Mesenchymal stem cell (in vitro differentiated cells and primary cell): ENCODE results near the gene SEPTIN10.

Source experiments
- DNase-seq: peaks from one replicate; pipeline ENCODE4 v3.0.0-alpha.2; 2013
- H2AFZ ChIP-seq: one replicate; pipeline ENCODE4 v1.6.1; 2013; ENCODE audit warnings: low read depth, mild to moderate bottlenecking, control low read depth, inconsistent platforms, low read length, moderate library complexity
- H2AK5ac ChIP-seq: 2 replicates; pipeline ENCODE4 v1.6.1; 2013; ENCODE audit warnings: low read length, moderate library complexity, mild to moderate bottlenecking, inconsistent platforms; ENCODE audit not compliant: severe bottlenecking
- H2BK120ac ChIP-seq: one replicate; pipeline ENCODE4 v1.6.1; 2013; ENCODE audit warnings: low read depth, mild to moderate bottlenecking, inconsistent platforms, low read length, moderate library complexity
- H2BK12ac ChIP-seq, 2 experiments: one replicate each; pipeline ENCODE4 v1.6.1; 2013; ENCODE audit warnings: inconsistent platforms in 2 of 2, low read length in 2 of 2, mild to moderate bottlenecking in 2 of 2, moderate library complexity in 2 of 2, control low read depth in 1 of 2
- H2BK15ac ChIP-seq: one replicate; pipeline ENCODE4 v1.6.1; 2013; ENCODE audit warnings: mild to moderate bottlenecking, low read depth, inconsistent platforms; ENCODE audit not compliant: poor library complexity, severe bottlenecking
- H2BK5ac ChIP-seq: 2 replicates; pipeline ENCODE4 v1.6.1; 2013; ENCODE audit warnings: low read depth, mild to moderate bottlenecking, low read length, control low read depth, inconsistent platforms; ENCODE audit not compliant: poor library complexity, severe bottlenecking
- H3K14ac ChIP-seq, 2 experiments: one replicate each; pipeline ENCODE4 v1.6.1; 2013; ENCODE audit warnings: inconsistent platforms in 2 of 2, low read length in 2 of 2, control low read depth in 1 of 2, mild to moderate bottlenecking in 1 of 2, moderate library complexity in 1 of 2
- H3K18ac ChIP-seq, 2 experiments: one replicate each; pipeline ENCODE4 v1.6.1; 2013; ENCODE audit warnings: inconsistent platforms in 2 of 2, low read length in 2 of 2, control low read depth in 1 of 2, low read depth in 1 of 2, mild to moderate bottlenecking in 1 of 2
- H3K23ac ChIP-seq, 2 experiments: one replicate each; pipeline ENCODE4 v1.6.1; 2013; ENCODE audit warnings: inconsistent platforms in 2 of 2, low read length in 2 of 2, mild to moderate bottlenecking in 2 of 2, moderate library complexity in 2 of 2, control low read depth in 1 of 2
- H3K27ac ChIP-seq: 2 replicates; pipeline ENCODE4 v1.5.1; 2013; ENCODE audit warnings: mild to moderate bottlenecking, moderate library complexity, low read length, control low read depth, inconsistent platforms; ENCODE audit not compliant: poor library complexity, severe bottlenecking
- H3K27me3 ChIP-seq, 2 experiments: 2 replicates each; pipeline versions ENCODE4 v1.6.1 to v1.7.0; 2013; ENCODE audit warnings: low read length in 2 of 2, mild to moderate bottlenecking in 2 of 2, moderate library complexity in 2 of 2, control low read depth in 1 of 2, inconsistent platforms in 1 of 2; ENCODE audit not compliant: control insufficient read depth in 1 of 2, insufficient read depth in 1 of 2
- H3K36me3 ChIP-seq, 2 experiments: 2 replicates each; pipeline versions ENCODE4 v1.6.1 to v1.7.0; 2013; ENCODE audit warnings: low read length in 2 of 2, control low read depth in 1 of 2, inconsistent platforms in 1 of 2, low read depth in 1 of 2, mild to moderate bottlenecking in 1 of 2; ENCODE audit not compliant: insufficient read depth in 2 of 2, control insufficient read depth in 1 of 2
- H3K4ac ChIP-seq, 2 experiments: one replicate each; pipeline ENCODE4 v1.6.1; 2013; ENCODE audit warnings: inconsistent platforms in 2 of 2, low read length in 2 of 2, mild to moderate bottlenecking in 2 of 2, moderate library complexity in 2 of 2, control low read depth in 1 of 2, low read depth in 1 of 2
- H3K4me1 ChIP-seq: 2 replicates; pipeline ENCODE4 v1.6.1; 2013; ENCODE audit warnings: low read depth, low read length, control low read depth; ENCODE audit not compliant: control insufficient read depth, insufficient read depth
- H3K4me2 ChIP-seq: 2 replicates; pipeline ENCODE4 v1.6.1; 2013; ENCODE audit warnings: low read length, mild to moderate bottlenecking, inconsistent platforms; ENCODE audit not compliant: poor library complexity, severe bottlenecking
- H3K4me3 ChIP-seq, 2 experiments: 2 replicates each; pipeline versions ENCODE4 v1.5.1 to v1.7.0; 2013; ENCODE audit warnings: low read length in 2 of 2, mild to moderate bottlenecking in 2 of 2, control low read depth in 1 of 2, low read depth in 1 of 2; ENCODE audit not compliant: insufficient read depth in 1 of 2
- H3K79me1 ChIP-seq: replicated peaks from 2 replicates; pipeline ENCODE4 v1.6.1; 2013; ENCODE audit warnings: mild to moderate bottlenecking, control low read depth, low read length, inconsistent platforms; ENCODE audit not compliant: poor library complexity, severe bottlenecking
- H3K9ac ChIP-seq: 2 replicates; pipeline ENCODE4 v1.7.0; 2013; ENCODE audit warnings: mild to moderate bottlenecking, low read length, moderate library complexity
- H3K9me3 ChIP-seq: 2 replicates; pipeline ENCODE4 v1.7.0; 2013; ENCODE audit warnings: mild to moderate bottlenecking, low read length; ENCODE audit not compliant: control insufficient read depth
- H4K8ac ChIP-seq: one replicate; pipeline ENCODE4 v1.6.1; 2013; ENCODE audit warnings: inconsistent platforms, mild to moderate bottlenecking, low read length, moderate library complexity
- H4K91ac ChIP-seq: one replicate; pipeline ENCODE4 v1.6.1; 2013; ENCODE audit warnings: mild to moderate bottlenecking, low read length, inconsistent platforms
- WGBS: methylation state at CpG from one replicate; pipeline ENCODE4 v1.1.7; 2013; ENCODE audit warnings: mixed read lengths; 5-methylcytosine and 5-hydroxymethylcytosine counted together

SEPTIN10 gene

DNA sequence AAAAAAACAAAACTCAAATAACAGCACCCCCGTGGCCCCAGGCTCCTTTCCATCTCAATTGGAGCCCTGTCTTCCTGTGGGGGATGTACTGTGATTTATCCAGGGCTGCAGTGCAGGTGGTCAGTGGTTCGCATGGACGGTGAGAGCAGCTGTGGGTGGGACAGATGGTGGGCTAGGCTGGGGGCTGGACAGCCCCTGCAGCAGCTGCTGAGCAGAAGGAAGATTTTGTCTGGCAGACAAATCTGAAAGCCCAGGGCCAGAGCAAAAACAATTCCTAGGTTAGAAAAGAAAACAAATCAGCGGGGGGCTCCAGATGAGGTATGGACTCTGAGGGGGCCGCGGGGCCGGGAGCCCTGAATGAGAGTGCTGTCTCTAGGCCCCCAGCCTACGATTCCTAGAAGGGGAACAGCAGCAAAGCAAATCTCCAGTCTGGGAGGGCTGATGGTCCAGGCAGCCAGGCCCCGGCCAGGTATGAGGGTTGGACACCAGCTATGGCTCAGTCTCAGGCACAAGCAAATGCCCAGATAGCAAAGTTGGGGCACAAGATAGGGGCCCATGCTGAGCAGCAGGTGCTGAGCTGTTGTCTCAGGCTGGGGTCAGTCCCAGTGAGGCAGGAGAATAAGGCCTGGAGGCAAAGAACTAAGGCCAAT is 45.8 kb upstream of the SEPTIN10 start:
- DNase-seq = no peak
- Histone ChIP-seq H3K27me3 (peaks cover 0 to 15% of the 10 kb centered on the region in 2 experiments), H3K79me1 (no peaks in the 10 kb centered on the region), H3K4me2 (no peak overlapping the region), H2AK5ac (no peak overlapping the region), H3K4ac (no peak overlapping the region), H3K18ac (no peak overlapping the region), H2AFZ (no peak overlapping the region), H3K14ac (no peak overlapping the region), H3K9me3 (no peaks in the 10 kb centered on the region), H3K27ac (no peak overlapping the region), H3K4me1 (peaks cover 2% of the 10 kb centered on the region), H3K4me3 (no peak overlapping the region), H2BK5ac (no peak overlapping the region), H3K36me3 (no peaks in the 10 kb centered on the region), H2BK15ac (no peak overlapping the region), H3K9ac (no peak overlapping the region), H2BK120ac (no peak overlapping the region), H2BK12ac (no peak overlapping the region), H4K8ac (no peak overlapping the region), H4K91ac (no peak overlapping the region), H3K23ac (no peak overlapping the region)
- 73% methylated on average over 9 of the region's 9 CpGs for WGBS

DNA sequence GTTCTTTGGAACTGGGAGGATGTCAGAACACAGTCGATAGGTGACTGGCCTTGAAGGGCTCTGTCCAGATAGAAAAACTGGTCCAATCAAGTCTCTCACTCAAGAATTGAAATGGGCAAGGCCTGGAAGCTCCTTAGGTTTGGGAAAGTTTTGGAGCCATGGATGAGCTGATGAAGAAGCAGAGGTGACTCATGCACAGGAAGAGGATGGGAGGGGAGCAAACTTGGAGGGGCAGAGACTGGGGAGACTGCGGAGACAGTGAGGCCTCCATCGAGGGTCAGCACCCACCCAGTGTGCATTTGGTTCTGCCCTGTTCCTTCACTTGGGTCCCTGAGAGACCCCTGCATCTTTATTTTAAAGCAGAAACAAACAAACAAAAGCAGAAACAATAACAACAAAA is 41.5 kb upstream of the SEPTIN10 start:
- Histone ChIP-seq H2BK120ac (no peak overlapping the region), H3K36me3 (no peaks in the 10 kb centered on the region), H4K8ac (no peak overlapping the region), H2AFZ (no peak overlapping the region), H3K4me3 (no peak overlapping the region), H4K91ac (no peak overlapping the region), H3K27me3 (no peaks in the 10 kb centered on the region), H3K4ac (no peak overlapping the region), H3K9ac (no peak overlapping the region), H3K27ac (no peak overlapping the region), H2BK12ac (no peak overlapping the region), H3K79me1 (no peaks in the 10 kb centered on the region), H2BK5ac (no peak overlapping the region), H3K4me2 (no peak overlapping the region), H3K4me1 (peaks cover 5% of the 10 kb centered on the region), H2AK5ac (no peak overlapping the region), H2BK15ac (no peak overlapping the region), H3K9me3 (no peaks in the 10 kb centered on the region), H3K18ac (no peak overlapping the region), H3K14ac (no peak overlapping the region), H3K23ac (no peak overlapping the region)
- DNase-seq = no peak
- WGBS = 75% methylated on average over 3 of the region's 3 CpGs

DNA sequence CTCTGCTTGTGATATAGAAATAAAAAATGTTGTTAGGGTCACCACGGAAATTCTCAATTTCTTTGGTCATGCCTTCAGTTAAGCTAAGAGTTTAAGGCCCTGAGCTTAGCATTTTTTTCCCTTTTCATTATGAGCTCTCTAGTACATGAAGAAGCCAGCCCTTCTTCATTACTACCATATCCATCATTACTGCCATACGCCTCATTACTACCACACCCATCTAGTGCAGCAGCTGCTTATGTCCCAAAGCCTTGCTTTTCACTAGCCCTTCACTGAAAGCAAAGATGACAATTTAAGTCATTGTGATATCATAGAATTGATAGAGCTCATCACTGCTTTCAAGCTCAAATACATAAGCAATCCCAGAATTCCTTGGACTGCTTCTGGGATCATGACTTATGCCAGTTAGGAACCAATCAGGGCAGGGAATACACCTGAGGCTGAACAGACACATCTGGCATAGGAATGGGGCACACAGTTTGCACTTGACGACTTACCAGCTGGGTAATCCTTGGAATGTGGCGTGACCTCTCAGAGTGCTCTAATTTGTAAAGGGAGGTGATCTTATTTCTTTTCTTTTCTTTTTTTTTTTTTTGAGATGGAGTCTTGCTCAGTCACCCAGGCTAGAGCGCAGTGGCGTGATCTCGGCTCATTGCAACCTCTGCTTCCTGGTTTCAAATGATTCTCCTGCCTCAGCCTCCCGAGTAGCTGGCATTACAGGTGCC is 40.7 kb upstream of the SEPTIN10 start:
- H3K27ac ChIP-seq = no peak overlapping the region
- no peak overlapping the region for H2BK12ac ChIP-seq
- H2BK120ac ChIP-seq = no peak overlapping the region
- H3K4ac ChIP-seq = no peak overlapping the region
- DNase-seq = no peak
- H2AFZ ChIP-seq = no peak overlapping the region
- WGBS = 96% methylated on average over 8 of the region's 8 CpGs
- no peak overlapping the region for H3K9ac ChIP-seq
- no peak overlapping the region for H3K4me2 ChIP-seq
- H4K8ac ChIP-seq = no peak overlapping the region
- no peak overlapping the region for H3K4me3 ChIP-seq
- H3K4me1 ChIP-seq = peaks cover 5% of the 10 kb centered on the region
- no peaks in the 10 kb centered on the region for H3K79me1 ChIP-seq
- H2AK5ac ChIP-seq = no peak overlapping the region
- no peak overlapping the region for H3K18ac ChIP-seq
- no peaks in the 10 kb centered on the region for H3K36me3 ChIP-seq
- no peak overlapping the region for H4K91ac ChIP-seq
- no peak overlapping the region for H3K14ac ChIP-seq
- H2BK15ac ChIP-seq = no peak overlapping the region
- no peaks in the 10 kb centered on the region for H3K9me3 ChIP-seq
- no peak overlapping the region for H3K23ac ChIP-seq
- no peaks in the 10 kb centered on the region for H3K27me3 ChIP-seq
- H2BK5ac ChIP-seq = no peak overlapping the region

DNA sequence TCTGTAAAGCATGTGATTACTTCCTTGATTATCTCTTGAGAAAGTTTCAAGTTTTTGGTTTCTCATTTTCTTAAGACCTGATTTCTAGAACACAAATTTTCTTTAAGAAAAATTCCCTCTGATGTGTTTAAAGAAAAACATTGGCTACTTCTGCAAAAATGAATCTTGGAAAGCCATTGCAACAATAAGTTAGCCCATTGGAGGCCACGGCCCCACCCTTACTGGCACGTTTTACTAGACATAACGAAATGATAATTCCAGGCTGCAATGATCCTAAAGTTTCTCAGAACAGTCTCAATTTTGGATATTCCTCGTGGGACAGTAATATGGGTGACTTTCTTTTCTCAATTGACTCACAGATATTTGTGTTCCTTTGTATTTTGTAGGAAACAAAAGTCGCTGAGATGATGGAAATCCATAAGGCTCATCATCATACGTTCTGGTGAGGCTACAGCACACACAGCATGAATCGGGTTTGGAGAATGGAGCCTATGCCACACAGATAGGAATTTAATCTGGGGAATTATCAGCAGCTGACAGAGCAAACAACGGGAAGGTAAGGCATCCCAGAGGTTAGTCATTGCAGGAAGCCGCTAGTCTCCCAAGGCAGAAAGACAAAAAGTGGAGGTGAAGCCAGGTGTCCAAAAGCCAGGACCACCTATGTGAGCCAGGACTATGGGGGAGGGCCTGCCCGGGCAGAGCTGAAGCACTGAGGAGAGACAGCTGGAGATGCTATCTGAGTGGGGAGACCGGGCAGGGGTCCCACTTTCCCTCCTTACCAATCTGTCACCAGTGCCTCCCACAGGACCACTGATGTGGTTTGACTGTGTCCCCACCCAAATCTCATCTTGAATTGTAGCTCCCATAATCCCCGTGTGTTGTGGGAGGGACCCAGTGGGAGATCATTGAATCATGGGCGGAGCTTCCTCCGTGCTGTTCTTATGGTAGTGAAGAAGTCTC is 36.2 kb upstream of the SEPTIN10 start:
- H3K4me2 ChIP-seq = no peak overlapping the region
- H2BK120ac ChIP-seq = no peak overlapping the region
- no peak overlapping the region for H2AK5ac ChIP-seq
- no peak overlapping the region for H2BK5ac ChIP-seq
- no peak overlapping the region for H3K18ac ChIP-seq
- no peaks in the 10 kb centered on the region for H3K79me1 ChIP-seq
- no peak overlapping the region for H2AFZ ChIP-seq
- H3K36me3 ChIP-seq = no peaks in the 10 kb centered on the region
- H2BK15ac ChIP-seq = no peak overlapping the region
- H3K4me3 ChIP-seq = no peak overlapping the region
- no peak overlapping the region for H3K14ac ChIP-seq
- H3K9me3 ChIP-seq = no peaks in the 10 kb centered on the region
- no peak overlapping the region for H3K4ac ChIP-seq
- H4K8ac ChIP-seq = no peak overlapping the region
- no peak overlapping the region for H2BK12ac ChIP-seq
- no peak overlapping the region for H3K27ac ChIP-seq
- H3K23ac ChIP-seq = no peak overlapping the region
- peaks cover 8% of the 10 kb centered on the region for H3K4me1 ChIP-seq
- H4K91ac ChIP-seq = no peak overlapping the region
- H3K27me3 ChIP-seq = no peaks in the 10 kb centered on the region
- WGBS = 94% methylated on average over 12 of the region's 14 CpGs
- no peak overlapping the region for H3K9ac ChIP-seq
- DNase-seq = no peak
